Stimulated activated CD8-positive, alpha-beta memory T cell treated with anti-CD3 and anti-CD28 coated beads, Interleukin-12 subunit alpha, Interleukin-12 subunit beta, amount 100 ng/mL, for 1 hour (primary cell): Measurements from ENCODE around the gene FAM162B.
"Not testable (repeated sequence)": the region's sequence is repeated elsewhere in the genome, so short reads cannot be mapped to it uniquely, and the experiment has no call there.

Experiments used
- DNase-seq: peaks from one replicate; pipeline ENCODE4 v3.0.0-alpha.2; 2020; ENCODE audit warnings: low read depth

The FAM162B gene

GRCh38 chr6:116726947-116727346 is 38.6 kb downstream of the FAM162B start:
- no peak for DNase-seq

- DNase-seq = no peak
Measured at GRCh38 chr6:116714761-116715160, 50.8 kb downstream of the FAM162B start.

GRCh38 chr6:116714296-116714695 is 51.2 kb downstream of the FAM162B start:
- no peak for DNase-seq

GRCh38 chr6:116705917-116706316 is 59.6 kb downstream of the FAM162B start:
- DNase-seq = no peak

- not testable (repeated sequence) for DNase-seq
Measured at GRCh38 chr6:116703888-116704287, 61.6 kb downstream of the FAM162B start.
